GM18519 (cell line): ENCODE measurements around the gene WFDC8.
"Not testable (repeated sequence)": the region's sequence is repeated elsewhere in the genome, so short reads cannot be mapped to it uniquely, and the experiment has no call there.

Experiments
- ATAC-seq: cut with Tn5 transposase; IDR thresholded peaks from one replicate; pipeline ENCODE4 v1.9.1; 2021; ENCODE audit warnings: mild to moderate bottlenecking, moderate library complexity; ENCODE audit not compliant: unreplicated experiment, low FRiP score

Gene WFDC8

GRCh38 chr20:45579184-45579583, at the start of gene WFDC8:
Gene WFDC8, minus strand, starts transcription at chr20:45579284. Its CDS starts 37 bp downstream, at chr20:45579247.
- ATAC-seq = no peak

GRCh38 chr20:45626540-45626939, 47.5 kb upstream of the WFDC8 start:
- ATAC-seq = no peak

DNA sequence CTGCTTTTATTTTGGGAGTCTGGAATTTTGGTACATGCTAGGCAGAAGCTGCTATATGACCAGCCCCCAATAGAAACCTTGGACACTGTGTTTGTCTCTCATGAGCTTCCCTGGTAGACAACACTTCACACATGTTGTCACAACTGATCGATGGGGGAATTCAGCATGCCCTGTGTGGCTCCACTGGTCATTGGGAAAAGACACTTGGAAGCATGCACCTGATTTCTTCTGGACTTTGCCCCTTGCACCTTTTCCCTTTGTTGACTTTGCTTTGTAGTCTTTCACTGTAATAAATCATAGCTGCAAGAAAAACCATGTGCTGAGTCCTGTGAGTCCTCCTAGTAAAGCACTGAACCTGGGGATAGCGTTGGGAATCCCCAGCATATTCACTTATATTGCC, 42.5 kb upstream of the WFDC8 start:
- ATAC-seq = no peak

GRCh38 chr20:45617591-45617990, 38.5 kb upstream of the WFDC8 start:
- ATAC-seq = no peak

GRCh38 chr20:45612314-45612713, 33.2 kb upstream of the WFDC8 start:
- no peak for ATAC-seq

- ATAC-seq = no peak
These were observed 32.0 kb upstream of the WFDC8 start for GRCh38 chr20:45611054-45611453.

DNA sequence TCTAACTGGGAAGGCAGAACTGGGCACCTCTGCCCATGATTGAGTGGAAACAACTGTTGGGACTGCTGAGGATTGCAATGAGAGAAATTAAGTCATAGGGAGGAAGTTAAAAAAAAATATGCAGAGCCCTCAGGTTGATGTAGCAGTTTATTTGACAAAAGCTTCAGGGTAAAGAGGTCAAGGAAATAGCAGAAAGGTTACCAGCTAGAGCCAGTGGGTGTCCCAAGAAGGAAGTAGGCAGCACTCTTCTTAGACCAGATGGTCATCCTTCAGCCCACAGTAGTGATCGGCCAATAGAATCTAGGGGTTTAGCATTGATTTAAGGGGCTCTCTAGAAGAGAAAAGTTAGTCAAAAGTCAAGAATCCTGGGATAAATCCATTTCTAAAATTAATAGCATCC, 28.7 kb upstream of the WFDC8 start:
- no peak for ATAC-seq

- no peak for ATAC-seq
These were observed 16.2 kb upstream of the WFDC8 start for GRCh38 chr20:45595235-45595634.

DNA sequence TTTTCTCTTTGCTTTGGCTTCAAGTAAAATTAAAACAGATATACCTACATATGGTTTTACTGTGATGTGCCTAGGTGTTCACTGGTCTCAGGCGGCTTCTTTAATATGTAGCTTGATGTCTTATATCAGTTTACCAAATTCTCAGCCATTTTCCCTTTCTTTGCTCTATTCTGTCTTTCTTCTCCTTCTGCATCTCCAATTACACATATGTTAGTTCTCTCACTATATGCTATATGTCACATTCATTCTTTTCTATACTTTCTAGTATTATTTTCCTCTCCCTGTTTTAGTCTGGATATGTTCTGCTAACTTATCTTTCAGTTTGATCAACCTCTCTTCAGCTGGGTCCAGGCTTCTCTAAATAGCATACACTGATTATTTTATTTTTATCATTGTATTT, 14.4 kb upstream of the WFDC8 start:
- ATAC-seq = no peak

DNA sequence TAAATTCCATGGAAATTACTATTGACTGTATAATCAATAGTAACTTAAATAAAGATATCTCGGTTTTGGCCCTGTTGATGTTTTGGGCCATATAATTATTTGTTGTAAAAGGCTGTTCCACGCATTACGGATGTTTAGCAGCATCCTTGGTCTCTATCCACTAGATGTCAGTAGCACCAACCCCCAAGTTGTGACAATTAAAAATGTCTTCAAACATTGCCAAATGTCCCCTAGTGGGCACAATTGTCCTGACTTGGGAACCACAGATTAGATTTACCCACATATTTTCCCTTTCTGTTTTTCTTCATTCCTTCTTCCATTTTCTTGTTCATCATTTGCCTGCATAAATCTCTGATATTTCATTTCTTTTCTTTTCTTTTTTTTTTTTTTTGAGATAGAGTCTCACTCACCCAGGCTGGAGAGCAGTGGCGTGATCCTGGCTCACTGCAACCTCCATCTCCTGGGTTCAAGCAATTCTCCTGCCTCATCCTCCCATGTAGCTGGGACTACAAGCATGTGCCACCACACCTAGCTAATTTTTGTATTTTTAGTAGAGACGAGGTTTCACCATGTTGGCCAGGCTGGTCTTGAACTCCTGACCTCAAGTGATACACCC, 13.6 kb upstream of the WFDC8 start:
- ATAC-seq = no peak

- no peak for ATAC-seq
These were observed 10.6 kb upstream of the WFDC8 start for GRCh38 chr20:45589725-45590124.

- no peak for ATAC-seq
These were observed 9.7 kb upstream of the WFDC8 start for GRCh38 chr20:45588800-45589199.

DNA sequence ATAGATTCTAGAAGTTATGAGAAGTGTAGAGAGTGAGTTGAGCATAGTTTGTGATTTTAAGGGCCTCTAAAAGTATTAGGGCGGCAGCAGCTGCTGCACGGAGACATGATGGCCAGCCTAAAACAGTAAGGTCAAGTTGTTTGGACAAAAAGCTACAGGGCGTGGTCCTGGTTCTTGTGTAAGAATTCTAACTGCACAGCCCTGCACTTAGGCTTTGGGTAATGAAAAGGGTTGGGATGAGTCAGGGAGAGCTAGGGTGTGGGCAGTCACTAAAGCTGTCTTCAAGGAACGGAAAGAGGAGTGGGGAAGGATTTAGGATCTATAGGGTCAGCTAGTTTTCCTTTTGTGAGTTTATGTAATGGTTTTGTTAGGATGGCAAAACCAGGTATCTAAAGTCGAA, 6.9 kb upstream of the WFDC8 start:
- ATAC-seq = not testable (repeated sequence)

DNA sequence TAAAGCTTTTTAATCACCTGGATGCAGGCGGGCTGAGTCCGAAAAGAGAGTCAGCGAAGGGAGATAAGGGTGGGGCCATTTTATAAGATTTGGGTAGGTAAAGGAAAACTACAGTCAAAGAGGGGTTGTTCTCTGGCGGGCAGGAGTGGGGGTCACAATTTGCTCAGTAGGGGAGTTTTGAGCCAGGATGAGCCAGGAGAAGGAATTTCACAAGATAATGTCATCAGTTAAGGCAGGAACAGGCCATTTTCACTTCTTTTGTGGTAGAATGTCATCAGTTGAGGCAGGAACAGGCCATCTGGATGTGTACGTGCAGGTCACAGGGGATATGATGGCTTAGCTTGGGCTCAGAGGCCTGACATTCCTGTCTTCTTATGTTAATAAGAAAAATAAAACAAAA, 5.2 kb upstream of the WFDC8 start:
- ATAC-seq = not testable (repeated sequence)

GRCh38 chr20:45583502-45583901, 4.4 kb upstream of the WFDC8 start:
- ATAC-seq = no peak

DNA sequence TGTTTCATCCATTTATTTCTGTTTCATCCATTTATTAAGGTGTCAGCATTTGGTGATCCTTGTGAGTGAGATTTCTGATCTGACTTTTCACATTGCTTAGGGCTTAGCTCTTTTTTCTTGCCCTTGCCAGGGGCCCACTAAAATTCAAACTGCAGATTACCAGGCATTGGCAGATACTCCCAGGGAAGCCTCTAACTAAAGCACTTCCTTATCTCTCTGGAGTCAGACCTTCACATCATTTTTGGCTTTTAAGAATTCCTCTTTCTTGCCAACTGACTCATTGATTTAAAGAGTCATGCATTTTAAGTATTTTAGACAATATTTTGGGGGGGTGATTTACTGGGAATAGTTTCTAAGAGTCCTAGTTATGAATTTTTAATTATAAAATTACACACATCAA, 2.6 kb upstream of the WFDC8 start:
- ATAC-seq = no peak

DNA sequence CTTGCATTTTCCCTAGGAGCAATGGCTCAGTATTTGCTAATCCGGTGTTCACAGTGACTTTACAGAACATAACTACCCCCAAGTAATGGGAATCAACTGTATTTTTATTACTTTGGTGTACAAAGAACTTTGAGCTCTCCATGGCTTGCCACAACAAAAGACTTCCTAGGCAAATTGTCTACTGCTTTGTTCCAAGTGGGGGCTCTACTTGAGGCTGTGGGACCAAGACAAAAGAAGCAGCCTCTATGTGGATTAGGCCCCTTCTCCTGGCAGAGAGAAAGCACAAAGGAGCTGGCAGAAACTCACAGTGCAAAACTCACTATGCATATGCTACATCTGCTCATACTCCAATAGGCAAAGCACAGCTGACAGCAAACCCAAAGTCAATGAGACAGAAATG, 853 bp downstream of the WFDC8 start:
- ATAC-seq = no peak

- ATAC-seq = no peak
These were observed 2.1 kb downstream of the WFDC8 start for GRCh38 chr20:45576995-45577394.

GRCh38 chr20:45575931-45576330, 3.2 kb downstream of the WFDC8 start:
- ATAC-seq = no peak

DNA sequence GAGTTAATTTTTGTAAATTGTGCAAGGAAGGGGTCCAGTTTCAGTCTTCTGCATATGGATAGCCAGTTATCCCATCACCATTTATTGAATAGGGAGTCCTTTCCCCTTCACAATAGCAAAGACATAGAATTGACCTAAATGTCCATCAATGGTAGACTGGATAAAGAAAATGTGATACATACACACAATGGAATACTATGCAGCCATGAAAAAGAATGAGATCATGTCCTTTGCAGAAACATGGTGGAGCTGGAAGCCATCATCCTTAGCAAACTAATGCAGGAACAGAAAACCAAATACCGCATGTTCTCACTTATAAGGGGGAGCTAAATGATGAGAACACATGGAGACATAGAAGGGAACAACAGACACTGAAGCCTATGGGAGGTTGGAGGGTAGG, 9.4 kb downstream of the WFDC8 start:
- ATAC-seq = not testable (repeated sequence)

DNA sequence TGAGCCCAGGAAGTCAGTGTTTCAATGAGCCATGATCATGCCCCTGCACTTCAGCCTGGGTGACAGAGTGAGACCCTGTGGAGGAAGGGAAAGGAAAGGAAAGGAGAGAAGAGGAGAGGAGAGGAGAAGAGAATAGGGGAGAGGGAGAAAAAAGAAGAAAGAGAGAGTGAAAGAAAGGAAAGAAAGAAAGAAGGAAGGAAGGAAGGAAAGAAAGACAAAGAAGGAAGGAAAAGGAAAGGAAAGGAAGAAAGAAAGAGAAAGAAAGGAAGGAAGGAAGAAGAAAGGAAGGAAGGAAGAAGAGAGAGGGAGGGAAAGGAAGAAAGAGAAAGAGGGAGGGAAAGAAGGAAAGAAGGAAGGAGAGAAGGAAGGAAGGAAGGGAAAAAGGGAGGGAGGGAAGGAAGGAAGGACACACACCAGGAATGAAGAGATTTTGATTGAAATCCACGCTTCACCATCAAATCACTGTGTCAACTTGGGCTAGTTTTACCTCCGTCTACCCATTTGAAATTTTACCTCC, 14.3 kb downstream of the WFDC8 start:
- no peak for ATAC-seq

DNA sequence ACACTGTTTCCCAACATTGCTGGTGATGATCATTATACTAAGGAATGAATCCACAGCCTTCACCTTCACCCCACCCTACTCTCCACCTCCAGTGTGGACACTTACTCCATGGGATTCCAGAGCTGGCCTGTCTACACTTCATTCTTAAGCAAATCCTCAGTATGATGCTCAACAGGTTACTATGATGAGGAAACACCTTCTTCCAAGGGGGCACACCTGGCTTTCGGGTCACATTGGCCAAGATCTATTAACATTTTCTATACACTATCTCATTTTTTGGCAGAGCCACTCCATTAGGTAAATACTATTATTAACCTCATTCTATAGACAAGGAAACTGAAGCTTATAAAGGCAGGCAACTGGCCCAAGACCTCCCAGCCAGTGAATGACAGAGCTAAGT, 23.9 kb downstream of the WFDC8 start:
- ATAC-seq = no peak

DNA sequence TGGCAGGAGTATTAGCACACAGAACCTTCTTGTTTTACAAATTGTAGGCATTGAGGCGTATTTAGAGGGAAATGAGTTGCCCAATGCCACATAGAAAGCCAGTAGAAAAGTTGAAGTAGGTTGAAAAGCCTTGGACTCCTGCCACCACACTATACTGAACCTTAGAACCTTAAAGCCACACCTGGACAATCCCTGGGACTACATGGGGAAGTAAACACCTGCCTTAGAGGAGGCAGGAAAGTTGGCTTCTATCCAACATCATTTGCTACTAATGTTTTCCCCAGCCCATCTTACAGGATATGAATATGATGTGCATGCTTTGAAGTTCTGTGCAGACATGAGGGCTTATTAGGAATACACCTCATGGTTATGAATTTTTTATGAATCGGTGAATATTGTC, 26.6 kb downstream of the WFDC8 start:
- ATAC-seq = no peak
